Prostate gland (tissue), 2 donors: Measurements from ENCODE around the gene OSBPL3. TPM values are rescaled to one million over a fixed set of nuclear protein-coding genes. Genes with fewer than 3 reads are reported as not detected.

Experiments
- DNase-seq: peaks from one replicate; pipeline ENCODE4 v3.0.0-alpha.2; 2019; ENCODE audit warnings: low spot score
- H3K27ac ChIP-seq, 2 donors: fragments of 200-600 bp; sonication (generic); 2 replicates each; pipeline ENCODE4 v1.5.1; 2017 to 2019
- H3K27me3 ChIP-seq: fragments of 200-600 bp; sonication (generic); replicated peaks from 2 replicates; pipeline ENCODE4 v1.5.1; 2019; ENCODE audit not compliant: insufficient read depth
- H3K36me3 ChIP-seq, 2 donors: fragments of 200-600 bp; sonication (generic); 1 replicate in 1 of 2; 2 replicates in 1 of 2; pipeline versions ENCODE4 v1.5.1 to v1.8.1; 2017 to 2019
- H3K4me1 ChIP-seq: fragments of 200-600 bp; sonication (generic); replicated peaks from 2 replicates; pipeline ENCODE4 v1.5.1; 2019
- H3K4me3 ChIP-seq, 2 donors: fragments of 200-600 bp; sonication (generic); 2 replicates each; pipeline ENCODE4 v1.5.1; 2017 to 2019
- H3K9me3 ChIP-seq: fragments of 200-600 bp; sonication (generic); 2 replicates; pipeline ENCODE4 v1.5.1; 2017
- POLR2A ChIP-seq: fragments of 450-650 bp; IDR thresholded peaks from one replicate; pipeline ENCODE4 v1.6.1; 2016; ENCODE audit warnings: antibody characterized with exemption, mild to moderate bottlenecking
- POLR2AphosphoS5 ChIP-seq: sonication (generic); formaldehyde crosslinking; IDR thresholded peaks from one replicate; pipeline ENCODE4 v1.6.1; 2017; ENCODE audit warnings: antibody characterized with exemption
- WGBS: methylation state at CpG from one replicate; pipeline ENCODE4 v1.1.5; 2018; 5-methylcytosine and 5-hydroxymethylcytosine counted together
- intact Hi-C: fragments of 100-400 bp; cut with DNase I; formaldehyde crosslinking; loops from one replicate; pipeline ENCODE4 v1.14.2; 2022
- total RNA-seq, 2 donors: library from RNA; depleted of rRNA; stranded (reverse); fragments of >200 nt; gene quantifications; one replicate each; pipeline ENCODE4 v1.1.0, GENCODE V29; 2016
- TF ChIP-seq, protein P1 (sequence below), 4 experiments: fragments of 200-600 bp in 2 of 4; fragments of 450-650 bp in 2 of 4; sonication (generic) in 2 of 4; IDR thresholded peaks; 1 replicate in 3 of 4; 2 replicates in 1 of 4; pipeline ENCODE4 v1.5.1; 2016 to 2019; ENCODE audit warnings: antibody characterized with exemption in 4 of 4, mild to moderate bottlenecking in 2 of 4, moderate library complexity in 2 of 4

Gene OSBPL3
- total RNA-seq, 2 donors from 2014 or later: 3.1 to 6.3 TPM

DNA sequence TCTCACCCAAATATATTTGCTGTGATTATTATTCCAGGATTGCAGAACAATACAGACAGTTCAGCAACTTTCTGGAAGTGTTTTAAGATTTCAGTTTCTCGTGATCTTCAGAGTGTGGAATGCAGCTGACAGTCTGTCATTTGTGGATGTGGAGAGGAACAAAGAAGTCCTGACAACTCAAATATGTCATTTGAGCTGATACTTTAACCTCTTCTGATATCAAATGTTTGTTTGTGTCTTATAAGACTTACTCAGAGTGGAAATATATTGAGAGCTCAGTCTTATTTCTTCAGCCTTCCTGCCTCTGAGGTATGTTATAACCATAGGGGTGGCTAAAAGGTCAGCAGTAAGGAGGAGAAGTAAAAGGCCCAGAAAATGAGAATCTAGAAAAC is 96.4 kb downstream of the OSBPL3 start:
- Histone ChIP-seq H3K9me3 (no peaks in the 10 kb centered on the region), H3K4me1 (no peaks in the 10 kb centered on the region), H3K4me3 (no peak overlapping the region), H3K27me3 (no peaks in the 10 kb centered on the region), H3K36me3 (no peaks in the 10 kb centered on the region), H3K27ac (no peak overlapping the region)
- no peak for DNase-seq
- TF ChIP-seq, protein P1, sequence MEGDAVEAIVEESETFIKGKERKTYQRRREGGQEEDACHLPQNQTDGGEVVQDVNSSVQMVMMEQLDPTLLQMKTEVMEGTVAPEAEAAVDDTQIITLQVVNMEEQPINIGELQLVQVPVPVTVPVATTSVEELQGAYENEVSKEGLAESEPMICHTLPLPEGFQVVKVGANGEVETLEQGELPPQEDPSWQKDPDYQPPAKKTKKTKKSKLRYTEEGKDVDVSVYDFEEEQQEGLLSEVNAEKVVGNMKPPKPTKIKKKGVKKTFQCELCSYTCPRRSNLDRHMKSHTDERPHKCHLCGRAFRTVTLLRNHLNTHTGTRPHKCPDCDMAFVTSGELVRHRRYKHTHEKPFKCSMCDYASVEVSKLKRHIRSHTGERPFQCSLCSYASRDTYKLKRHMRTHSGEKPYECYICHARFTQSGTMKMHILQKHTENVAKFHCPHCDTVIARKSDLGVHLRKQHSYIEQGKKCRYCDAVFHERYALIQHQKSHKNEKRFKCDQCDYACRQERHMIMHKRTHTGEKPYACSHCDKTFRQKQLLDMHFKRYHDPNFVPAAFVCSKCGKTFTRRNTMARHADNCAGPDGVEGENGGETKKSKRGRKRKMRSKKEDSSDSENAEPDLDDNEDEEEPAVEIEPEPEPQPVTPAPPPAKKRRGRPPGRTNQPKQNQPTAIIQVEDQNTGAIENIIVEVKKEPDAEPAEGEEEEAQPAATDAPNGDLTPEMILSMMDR (IDR thresholded peaks at IDR 0.05): no peak
- TF ChIP-seq POLR2A: no peak
- whole genome bisulfite sequencing: 78% methylated on average over 1 of the region's 1 CpG
- intact Hi-C loops: no loop called here

DNA sequence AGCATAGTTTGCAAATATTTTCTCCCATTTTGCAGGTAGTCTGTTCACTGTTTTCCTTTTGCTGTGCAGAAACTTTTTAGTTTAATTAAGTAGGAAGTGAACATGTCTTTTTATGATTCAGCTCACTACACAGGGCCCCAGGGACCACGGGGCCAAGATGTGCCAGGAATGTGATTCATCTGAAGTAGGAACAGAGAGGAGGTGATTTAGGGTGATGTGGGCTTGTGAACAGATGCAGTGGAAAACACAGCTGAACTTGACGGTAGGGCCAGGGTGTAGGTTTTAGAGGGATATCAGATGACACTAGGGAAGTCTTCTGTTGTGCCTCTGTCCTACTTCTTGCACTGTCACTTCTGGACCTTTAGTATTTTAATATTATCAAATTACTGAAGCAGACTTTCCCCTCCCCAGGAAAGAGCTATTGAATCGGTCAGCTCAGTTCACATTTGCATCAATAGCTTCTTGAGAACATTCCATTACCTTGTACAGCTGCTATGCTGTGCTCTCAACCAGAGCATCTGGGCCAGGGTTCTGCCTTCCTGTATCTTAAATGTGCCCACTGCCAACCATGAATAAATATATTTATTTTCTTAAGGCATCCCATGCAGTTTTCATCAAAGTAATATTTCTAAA is 96.9 kb downstream of the OSBPL3 start:
- no peak for DNase-seq
- 31% methylated on average over 3 of the region's 3 CpGs for WGBS
- no peaks in the 10 kb centered on the region for H3K27me3 ChIP-seq
- no peaks in the 10 kb centered on the region for H3K9me3 ChIP-seq
- no peak overlapping the region for H3K27ac ChIP-seq
- intact Hi-C loops: no loop called here
- H3K36me3 ChIP-seq: no peaks in the 10 kb centered on the region
- TF ChIP-seq POLR2AphosphoS5: no peak
- TF ChIP-seq, protein P1 (IDR thresholded peaks at IDR 0.05): no peak
- TF ChIP-seq POLR2A: no peak
- no peak overlapping the region for H3K4me3 ChIP-seq
- H3K4me1 ChIP-seq: no peaks in the 10 kb centered on the region

DNA sequence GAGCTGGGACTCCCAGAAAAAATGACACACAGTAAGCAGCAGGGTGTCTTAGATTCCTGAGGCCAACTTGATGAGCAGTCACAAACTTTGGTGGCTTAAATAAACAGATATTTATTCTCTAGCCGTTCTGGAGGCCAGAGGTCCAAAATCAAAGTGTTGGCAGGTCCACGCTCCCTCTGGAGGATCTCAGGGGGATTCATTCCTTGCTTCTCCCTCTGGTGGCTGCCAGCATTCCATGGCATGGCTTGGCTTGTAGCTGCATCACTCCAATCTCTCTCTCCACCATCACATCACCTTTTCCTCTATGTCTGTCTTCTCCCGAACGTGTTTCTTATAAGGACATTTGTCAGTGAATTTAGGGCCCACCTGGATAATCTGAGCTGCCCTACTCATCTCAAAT is 98.4 kb downstream of the OSBPL3 start:
- H3K4me1 ChIP-seq: no peaks in the 10 kb centered on the region
- no peak for TF ChIP-seq POLR2AphosphoS5
- H3K27me3 ChIP-seq: no peaks in the 10 kb centered on the region
- no peak overlapping the region for H3K4me3 ChIP-seq
- H3K36me3 ChIP-seq: no peaks in the 10 kb centered on the region
- intact Hi-C loops: no loop called here
- no peak overlapping the region for H3K27ac ChIP-seq
- H3K9me3 ChIP-seq: no peaks in the 10 kb centered on the region
- no peak for DNase-seq
- WGBS: 82% methylated on average over 4 of the region's 4 CpGs

DNA sequence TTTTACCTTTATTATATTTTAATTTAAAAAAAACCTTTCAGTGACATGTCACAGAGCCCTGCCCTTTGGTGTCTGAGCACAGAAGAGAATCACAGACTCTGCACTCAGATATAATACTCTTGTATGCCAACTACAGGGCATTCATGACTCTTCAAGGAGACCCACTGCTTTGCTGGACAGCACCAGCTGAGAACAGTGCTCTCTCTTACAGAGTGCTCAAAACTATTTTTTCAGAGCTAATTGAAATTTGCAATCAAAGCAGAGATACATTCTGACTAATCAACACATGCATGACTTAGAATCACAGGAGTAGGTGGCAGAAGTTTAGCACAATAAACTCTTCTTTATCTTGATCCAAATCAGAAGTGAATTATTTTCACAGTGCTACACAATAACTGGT is 99.1 kb downstream of the OSBPL3 start:
- Histone ChIP-seq H3K36me3 (no peaks in the 10 kb centered on the region), H3K27ac (no peak overlapping the region), H3K27me3 (no peaks in the 10 kb centered on the region), H3K4me1 (no peaks in the 10 kb centered on the region), H3K4me3 (no peak overlapping the region), H3K9me3 (no peaks in the 10 kb centered on the region)
- intact Hi-C loops: no loop called here
- TF ChIP-seq, protein P1 (IDR thresholded peaks at IDR 0.05): no peak
- TF ChIP-seq POLR2AphosphoS5: no peak
- no peak for TF ChIP-seq POLR2A
- no peak for DNase-seq

DNA sequence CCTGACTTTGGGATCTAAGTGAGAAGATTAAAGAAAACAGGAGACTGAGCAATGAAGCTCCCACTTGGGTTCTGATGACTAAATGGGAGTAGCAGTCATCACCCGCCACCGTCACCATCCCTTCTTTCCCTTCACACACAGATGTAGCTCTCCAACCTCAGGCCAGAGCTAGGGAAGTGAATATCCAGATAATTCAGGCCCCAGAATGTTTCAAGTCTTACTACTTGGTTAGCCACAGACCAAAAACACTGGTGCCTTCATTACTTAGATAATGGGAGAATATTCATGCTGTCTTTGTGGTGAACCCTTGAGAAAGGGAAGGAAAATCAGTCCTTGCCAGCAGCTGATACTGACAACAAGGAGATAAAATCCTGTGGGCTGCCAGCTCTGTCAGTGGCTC is 100.7 kb downstream of the OSBPL3 start:
- TF ChIP-seq POLR2AphosphoS5: no peak
- TF ChIP-seq POLR2A: no peak
- TF ChIP-seq, protein P1 (IDR thresholded peaks at IDR 0.05): no peak
- no peak for DNase-seq
- no peak overlapping the region for H3K27ac ChIP-seq
- H3K4me1 ChIP-seq: no peaks in the 10 kb centered on the region
- WGBS: 100% methylated on average over 2 of the region's 2 CpGs
- intact Hi-C loops: no loop called here
- H3K4me3 ChIP-seq: no peak overlapping the region
- no peaks in the 10 kb centered on the region for H3K27me3 ChIP-seq
- no peaks in the 10 kb centered on the region for H3K36me3 ChIP-seq
- no peaks in the 10 kb centered on the region for H3K9me3 ChIP-seq
